Tibial nerve (tissue), 4 donors: ENCODE data around the gene MTMR10. TPM values are rescaled to one million over a fixed set of nuclear protein-coding genes. Genes with fewer than 3 reads are reported as not detected.

Experiments
- DNase-seq, 2 donors: peaks; one replicate each; pipeline ENCODE4 v3.0.0-alpha.2; 2019; ENCODE audit warnings: low spot score in 2 of 2
- H3K27ac ChIP-seq, 4 donors: fragments of 200-600 bp; sonication (generic) in 3 of 4; one replicate each; pipeline ENCODE4 v1.5.1; 2017 to 2019; ENCODE audit warnings: mild to moderate bottlenecking in 1 of 4
- H3K27me3 ChIP-seq, 2 donors: fragments of 200-600 bp; sonication (generic) in 1 of 2; one replicate each; pipeline versions ENCODE4 v1.5.1 to v1.6.0; 2017 to 2019
- H3K36me3 ChIP-seq, 3 donors: fragments of 200-600 bp; sonication (generic); one replicate each; pipeline ENCODE4 v1.5.1; 2018 to 2019
- H3K4me1 ChIP-seq, 4 donors: fragments of 200-600 bp; sonication (generic) in 3 of 4; one replicate each; pipeline ENCODE4 v1.5.1; 2017 to 2019
- H3K4me3 ChIP-seq, 4 donors: fragments of 200-600 bp; sonication (generic) in 3 of 4; one replicate each; pipeline ENCODE4 v1.5.1; 2017 to 2019; ENCODE audit warnings: mild to moderate bottlenecking in 1 of 4, moderate library complexity in 1 of 4
- H3K9me3 ChIP-seq, 4 donors: fragments of 200-600 bp; sonication (generic) in 3 of 4; one replicate each; pipeline ENCODE4 v1.5.1; 2017 to 2019
- CTCF ChIP-seq, 5 experiments: fragments of 200-600 bp in 3 of 5; fragments of 450-650 bp in 2 of 5; sonication (generic) in 3 of 5; IDR thresholded peaks; one replicate each; pipeline ENCODE4 v1.5.1; 2016 to 2019; ENCODE audit warnings: antibody characterized with exemption in 5 of 5, mild to moderate bottlenecking in 3 of 5, moderate library complexity in 2 of 5
- EP300 ChIP-seq, 2 donors: sonication (generic); formaldehyde crosslinking; IDR thresholded peaks; one replicate each; pipeline ENCODE4 v1.6.1; 2017; ENCODE audit warnings: antibody characterized with exemption in 2 of 2, mild to moderate bottlenecking in 1 of 2
- POLR2A ChIP-seq, 2 donors: fragments of 450-650 bp; IDR thresholded peaks; one replicate each; pipeline ENCODE4 v1.6.1; 2017; ENCODE audit warnings: antibody characterized with exemption in 2 of 2, mild to moderate bottlenecking in 2 of 2, moderate library complexity in 2 of 2
- WGBS, 2 donors: methylation state at CpG; one replicate each; pipeline ENCODE4 v1.1.5; 2018; 5-methylcytosine and 5-hydroxymethylcytosine counted together
- total RNA-seq, 4 donors: library from RNA; depleted of rRNA; stranded (reverse); fragments of >200 nt; gene quantifications; one replicate each; pipeline ENCODE4 v1.1.0, GENCODE V29; 2016

The MTMR10 gene
- total RNA-seq, 4 donors from 2014 or later: 44.4 to 58.6 (median 53.8) TPM

DNA sequence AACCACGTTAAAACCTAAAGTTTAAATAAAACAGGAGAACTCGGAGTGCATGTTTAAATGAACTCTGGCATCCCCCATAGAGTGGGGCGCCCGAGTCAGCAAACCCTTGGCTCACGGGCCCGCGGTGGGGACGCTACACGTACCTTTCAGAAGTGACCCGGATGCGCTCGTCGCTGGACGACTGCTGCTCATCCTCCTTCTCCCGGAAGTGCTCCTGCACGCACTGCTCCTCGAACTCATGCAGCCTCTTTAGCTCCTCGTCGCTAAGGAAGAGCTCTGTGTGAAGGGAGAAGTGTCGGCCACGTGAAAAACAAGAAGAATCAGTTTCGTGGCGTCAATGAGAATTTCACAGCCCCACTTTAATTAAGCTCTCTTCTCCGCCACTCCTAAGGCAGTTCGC lies 34.6 kb upstream of the MTMR10 start:
- H3K9me3 ChIP-seq: no peaks in the 10 kb centered on the region
- H3K4me3 ChIP-seq: no peak overlapping the region
- no peaks in the 10 kb centered on the region for H3K27me3 ChIP-seq
- no peak overlapping the region for H3K27ac ChIP-seq
- H3K4me1 ChIP-seq: peaks cover 0 to 24% (median 6%) of the 10 kb centered on the region in 4 donors
- 93 to 96% methylated on average over 25 of the region's 25 CpGs for WGBS, 2 donors
- no peak for DNase-seq
- no peaks in the 10 kb centered on the region for H3K36me3 ChIP-seq
- no peak for TF ChIP-seq POLR2A (IDR thresholded peaks at IDR 0.05)
- no peak for TF ChIP-seq CTCF (IDR thresholded peaks at IDR 0.05)
- TF ChIP-seq EP300 (IDR thresholded peaks at IDR 0.05): no peak

DNA sequence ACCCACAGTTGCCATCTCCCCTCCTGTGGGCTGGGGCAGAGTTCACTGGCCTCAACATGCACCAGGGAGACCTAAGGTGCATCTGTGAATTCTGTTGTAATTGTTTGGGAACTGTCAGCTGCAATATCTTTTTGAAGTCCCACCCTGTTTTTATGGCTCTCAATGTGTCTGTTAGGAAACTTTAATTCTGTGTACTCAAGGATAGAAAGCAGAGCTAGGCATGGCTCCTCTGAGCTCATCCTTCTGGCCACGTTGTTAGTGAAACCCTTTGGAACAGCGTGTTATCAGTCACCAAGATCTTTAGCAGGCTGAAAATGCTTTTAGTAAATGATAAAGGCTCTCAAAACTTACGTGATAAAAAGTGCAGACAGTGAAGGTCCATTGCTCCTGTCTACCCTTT lies 33.6 kb upstream of the MTMR10 start:
- Histone ChIP-seq H3K27ac (peak overlapping the region in 2 of 4 donors; percentile 6 to 14), H3K4me1 (peaks cover 0 to 24% (median 6%) of the 10 kb centered on the region in 4 donors), H3K27me3 (no peaks in the 10 kb centered on the region), H3K36me3 (no peaks in the 10 kb centered on the region), H3K9me3 (no peaks in the 10 kb centered on the region), H3K4me3 (no peak overlapping the region)
- DNase-seq: no peak
- 35 to 50% methylated on average over 3 of the region's 3 CpGs for WGBS, 2 donors
- TF ChIP-seq POLR2A (IDR thresholded peaks at IDR 0.05): no peak
- TF ChIP-seq CTCF (IDR thresholded peaks at IDR 0.05): no peak
- TF ChIP-seq EP300 (IDR thresholded peaks at IDR 0.05): no peak

DNA sequence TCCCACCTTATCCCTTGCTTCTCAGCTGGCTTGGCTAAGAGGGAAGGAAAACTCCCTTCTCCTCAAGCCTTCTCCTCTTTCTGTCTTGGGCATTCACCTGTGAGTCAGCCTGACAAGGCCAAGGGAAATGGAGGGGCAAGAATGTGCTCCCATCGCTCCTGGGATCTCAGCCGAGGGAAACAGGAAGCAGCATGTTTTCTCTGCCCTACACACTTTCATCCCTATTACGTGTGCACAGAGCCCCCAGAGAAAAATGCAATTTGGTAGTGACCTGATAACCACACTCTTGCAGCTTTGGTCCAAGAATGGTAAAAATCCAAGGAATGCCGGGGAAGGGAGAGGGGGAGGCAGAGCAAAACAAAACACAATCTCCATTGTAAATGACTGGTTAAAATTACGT lies 32.9 kb upstream of the MTMR10 start:
- Histone ChIP-seq H3K27ac (peak overlapping the region in 2 of 4 donors; percentile 14 to 25), H3K4me3 (no peak overlapping the region), H3K4me1 (peaks cover 0 to 24% (median 6%) of the 10 kb centered on the region in 4 donors), H3K9me3 (no peaks in the 10 kb centered on the region), H3K27me3 (no peaks in the 10 kb centered on the region), H3K36me3 (no peaks in the 10 kb centered on the region)
- no peak for DNase-seq
- no peak for TF ChIP-seq CTCF (IDR thresholded peaks at IDR 0.05)
- TF ChIP-seq EP300 (IDR thresholded peaks at IDR 0.05): peak; percentile 38 to 60
- TF ChIP-seq POLR2A (IDR thresholded peaks at IDR 0.05): no peak
- WGBS, 2 donors: 12 to 14% methylated on average over 5 of the region's 5 CpGs

GRCh38 chr15:31023841-31024240 lies 32.4 kb upstream of the MTMR10 start:
- WGBS, 2 donors: 88 to 91% methylated on average over 5 of the region's 5 CpGs
- H3K4me3 ChIP-seq: no peak overlapping the region
- peak overlapping the region in 1 of 4 donors; percentile 25 for H3K27ac ChIP-seq
- no peaks in the 10 kb centered on the region for H3K27me3 ChIP-seq
- no peaks in the 10 kb centered on the region for H3K36me3 ChIP-seq
- DNase-seq: no peak
- no peak for TF ChIP-seq EP300 (IDR thresholded peaks at IDR 0.05)
- no peak for TF ChIP-seq CTCF (IDR thresholded peaks at IDR 0.05)
- TF ChIP-seq POLR2A (IDR thresholded peaks at IDR 0.05): no peak
- H3K9me3 ChIP-seq: no peaks in the 10 kb centered on the region
- H3K4me1 ChIP-seq: peaks cover 0 to 24% (median 6%) of the 10 kb centered on the region in 4 donors

DNA sequence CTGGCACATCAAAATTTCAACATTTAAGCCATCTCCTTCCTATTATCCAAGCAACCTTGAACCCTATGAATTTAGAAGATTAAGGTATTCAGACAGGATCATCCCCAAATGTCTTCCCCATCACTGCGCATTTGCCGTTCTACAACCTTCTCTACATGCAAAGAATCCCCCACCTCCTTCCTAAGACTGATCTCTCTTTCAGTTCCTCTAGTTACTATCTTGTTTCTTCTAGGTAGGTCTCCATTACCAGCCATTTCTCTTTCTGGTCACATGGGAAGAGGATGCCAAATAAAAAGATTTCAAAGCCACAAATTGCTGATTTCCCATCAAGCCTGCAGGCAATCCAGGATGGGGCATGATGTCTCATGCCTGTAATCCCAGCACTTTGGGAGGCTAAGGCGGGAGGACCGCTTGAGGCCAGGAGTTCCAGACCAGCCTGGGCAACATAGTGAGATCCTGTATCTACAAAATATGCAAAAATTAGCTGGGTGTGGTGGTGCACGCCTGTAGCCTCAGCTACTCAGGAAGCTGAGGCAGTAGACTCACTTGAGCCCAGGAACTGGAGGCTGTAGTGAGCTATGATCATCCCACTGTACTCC lies 29.7 kb upstream of the MTMR10 start:
- Histone ChIP-seq H3K4me3 (no peak overlapping the region), H3K4me1 (peaks cover 0 to 24% (median 6%) of the 10 kb centered on the region in 4 donors), H3K27ac (no peak overlapping the region), H3K27me3 (no peaks in the 10 kb centered on the region), H3K36me3 (no peaks in the 10 kb centered on the region), H3K9me3 (no peaks in the 10 kb centered on the region)
- TF ChIP-seq EP300 (IDR thresholded peaks at IDR 0.05) (no peak), CTCF (IDR thresholded peaks at IDR 0.05) (no peak), POLR2A (IDR thresholded peaks at IDR 0.05) (no peak)
- 90 to 99% methylated on average over 5 of the region's 5 CpGs for WGBS, 2 donors
- no peak for DNase-seq
